GM12878 (cell line): ENCODE measurements around the gene BIRC3. TPM values are rescaled to one million over a fixed set of nuclear protein-coding genes. Genes with fewer than 3 reads are reported as not detected.

ENCODE experiments used
- CHD2 ChIP-seq: IDR thresholded peaks from 2 replicates; pipeline ENCODE4 v1.6.1; 2011; ENCODE audit warnings: low read depth, low read length, improper control_type of control experiment, borderline replicate concordance
- E2F8 ChIP-seq: fragments of 450-650 bp; IDR thresholded peaks from 2 replicates; pipeline ENCODE4 v1.6.1; 2018; ENCODE audit warnings: mild to moderate bottlenecking, low read depth, moderate library complexity; ENCODE audit not compliant: partially characterized antibody
- E4F1 ChIP-seq: fragments of 450-650 bp; IDR thresholded peaks from 2 replicates; pipeline ENCODE4 v1.6.1; 2018; ENCODE audit warnings: borderline replicate concordance, mild to moderate bottlenecking; ENCODE audit not compliant: partially characterized antibody
- FOS ChIP-seq: IDR thresholded peaks from 3 replicates; pipeline ENCODE4 v1.6.1; 2011; ENCODE audit warnings: borderline replicate concordance; ENCODE audit not compliant: insufficient read length; ENCODE audit errors: extremely low read depth
- NFIC ChIP-seq: IDR thresholded peaks from 2 replicates; pipeline ENCODE4 v1.6.1; 2012; ENCODE audit warnings: low read depth, mild to moderate bottlenecking, inconsistent platforms, low read length, moderate library complexity
- SUPT20H ChIP-seq: IDR thresholded peaks from 2 replicates; pipeline ENCODE4 v1.6.1; 2011; ENCODE audit warnings: low read depth, mild to moderate bottlenecking, low read length, moderate library complexity, borderline replicate concordance; ENCODE audit not compliant: control insufficient read depth
- TBL1XR1 ChIP-seq: IDR thresholded peaks from 2 replicates; pipeline ENCODE4 v1.6.1; 2012; ENCODE audit warnings: low read depth, low read length, improper control_type of control experiment
- ZNF207 ChIP-seq: fragments of 450-650 bp; IDR thresholded peaks from 2 replicates; pipeline ENCODE4 v1.6.1; 2014; ENCODE audit warnings: antibody characterized with exemption, mild to moderate bottlenecking, borderline replicate concordance
- polyA plus RNA-seq, 11 experiments: library from polyadenylated mRNA; depleted of rRNA in 4 of 11; unstranded in 6 of 11; stranded (reverse) in 5 of 11; fragments of >200 nt; fragmentation: Nextera tagmentation in 4 of 11; fragmentation: Illumina TruSeq in 1 of 11; extraction: Ambion mirVana in 4 of 11; extraction: Trizol in 1 of 11; gene quantifications; 1 replicate in 1 of 11; 2 replicates in 10 of 11; pipeline versions ENCODE4 v1.2.1 to v1.2.3, GENCODE V29; 2011 to 2016; ENCODE audit warnings: inconsistent platforms in 2 of 11, missing spikeins in 2 of 11, low read depth in 1 of 11
- total RNA-seq, 4 experiments: library from RNA; depleted of rRNA in 3 of 4; stranded (reverse); fragments of >200 nt in 3 of 4; fragmentation: Illumina TruSeq in 1 of 4; extraction: Trizol in 1 of 4; gene quantifications; 2 replicates each; pipeline versions ENCODE4 v1.2.1 to v1.2.3, GENCODE V29; 2013 to 2021

BIRC3 gene
- total and polyA plus RNA-seq, 10 of the 15 experiments (the other 5 are each of a cell fraction or from before 2014, with no cell fraction given): 42.1 to 351 (median 83.7) TPM

DNA sequence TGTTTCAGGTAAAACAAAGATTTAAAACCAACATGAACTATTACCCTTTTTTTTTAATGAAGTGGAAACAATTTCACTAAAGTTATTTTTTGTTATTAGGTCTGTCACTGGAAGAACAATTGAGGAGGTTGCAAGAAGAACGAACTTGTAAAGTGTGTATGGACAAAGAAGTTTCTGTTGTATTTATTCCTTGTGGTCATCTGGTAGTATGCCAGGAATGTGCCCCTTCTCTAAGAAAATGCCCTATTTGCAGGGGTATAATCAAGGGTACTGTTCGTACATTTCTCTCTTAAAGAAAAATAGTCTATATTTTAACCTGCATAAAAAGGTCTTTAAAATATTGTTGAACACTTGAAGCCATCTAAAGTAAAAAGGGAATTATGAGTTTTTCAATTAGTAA is 60.6 kb downstream of the BIRC3 start (continued):
- TF ChIP-seq SUPT20H (no peak), CHD2 (no peak), E2F8 (no peak), FOS (no peak), E4F1 (no peak), TBL1XR1 (no peak), ZNF207 (no peak), NFIC (no peak)
